Measurements from ENCODE around the gene ADAMTS8.

DNA sequence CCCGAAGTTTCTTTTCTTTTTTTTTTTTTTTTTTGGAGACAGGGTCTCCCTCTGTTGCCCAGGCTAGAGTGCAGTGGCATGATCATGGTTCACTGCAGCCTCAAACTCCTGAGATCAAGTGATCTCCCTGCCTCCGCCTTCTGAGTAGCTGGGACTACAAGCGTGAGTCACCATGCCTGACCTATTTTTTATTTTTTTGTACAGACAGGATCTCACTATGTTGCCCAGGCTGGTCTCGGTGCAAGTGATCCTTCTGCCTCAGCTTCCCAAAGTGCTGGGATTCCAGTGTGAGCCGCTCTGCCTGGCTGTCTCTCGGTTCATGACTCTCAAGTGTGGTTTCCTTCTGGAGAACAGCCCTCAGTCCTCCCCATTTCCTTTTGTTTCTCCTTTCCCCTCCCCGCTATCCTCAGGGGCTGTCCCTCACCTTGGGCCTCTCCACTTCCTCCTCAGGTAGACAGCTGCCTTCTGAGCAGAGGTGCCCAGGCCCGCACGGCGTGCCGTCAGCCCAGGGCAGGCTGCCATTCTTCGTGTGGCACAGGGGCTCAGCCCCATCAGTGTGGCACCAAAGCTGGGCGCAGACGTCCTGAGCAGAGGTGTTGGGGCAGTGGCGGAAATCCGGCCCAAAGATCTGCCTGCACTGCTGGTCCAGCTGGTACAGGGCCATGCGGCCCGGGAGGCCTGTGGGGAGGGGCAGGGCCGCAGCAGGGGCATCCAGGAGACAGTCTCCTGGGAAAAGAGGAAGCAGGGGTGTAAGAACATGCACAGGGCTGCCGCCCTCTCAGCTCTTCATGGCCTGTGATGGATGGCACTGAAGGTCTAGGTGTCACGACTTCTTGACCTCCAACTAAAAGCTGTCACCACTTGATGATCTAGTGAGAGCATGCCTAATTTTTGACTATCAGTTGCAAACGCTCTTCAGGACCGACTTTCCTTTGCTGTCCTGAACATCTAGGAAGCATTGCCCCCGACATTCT is 14.0 kb downstream of the ADAMTS8 start:
- TF ChIP-seq, protein P1, sequence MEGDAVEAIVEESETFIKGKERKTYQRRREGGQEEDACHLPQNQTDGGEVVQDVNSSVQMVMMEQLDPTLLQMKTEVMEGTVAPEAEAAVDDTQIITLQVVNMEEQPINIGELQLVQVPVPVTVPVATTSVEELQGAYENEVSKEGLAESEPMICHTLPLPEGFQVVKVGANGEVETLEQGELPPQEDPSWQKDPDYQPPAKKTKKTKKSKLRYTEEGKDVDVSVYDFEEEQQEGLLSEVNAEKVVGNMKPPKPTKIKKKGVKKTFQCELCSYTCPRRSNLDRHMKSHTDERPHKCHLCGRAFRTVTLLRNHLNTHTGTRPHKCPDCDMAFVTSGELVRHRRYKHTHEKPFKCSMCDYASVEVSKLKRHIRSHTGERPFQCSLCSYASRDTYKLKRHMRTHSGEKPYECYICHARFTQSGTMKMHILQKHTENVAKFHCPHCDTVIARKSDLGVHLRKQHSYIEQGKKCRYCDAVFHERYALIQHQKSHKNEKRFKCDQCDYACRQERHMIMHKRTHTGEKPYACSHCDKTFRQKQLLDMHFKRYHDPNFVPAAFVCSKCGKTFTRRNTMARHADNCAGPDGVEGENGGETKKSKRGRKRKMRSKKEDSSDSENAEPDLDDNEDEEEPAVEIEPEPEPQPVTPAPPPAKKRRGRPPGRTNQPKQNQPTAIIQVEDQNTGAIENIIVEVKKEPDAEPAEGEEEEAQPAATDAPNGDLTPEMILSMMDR (IDR thresholded peaks at IDR 0.05; ENCODE audit: low read depth, low read length) = no peak
- TF ChIP-seq EZH2phosphoT487 (IDR thresholded peaks at IDR 0.05; ENCODE audit: low read depth) = no peak

Data from OCI-LY3 (cell line).